ENCODE data around the gene C13orf42.
"Not testable (repeated sequence)": the region's sequence is repeated elsewhere in the genome, so short reads cannot be mapped to it uniquely, and the experiment has no call there.

Gene C13orf42

DNA sequence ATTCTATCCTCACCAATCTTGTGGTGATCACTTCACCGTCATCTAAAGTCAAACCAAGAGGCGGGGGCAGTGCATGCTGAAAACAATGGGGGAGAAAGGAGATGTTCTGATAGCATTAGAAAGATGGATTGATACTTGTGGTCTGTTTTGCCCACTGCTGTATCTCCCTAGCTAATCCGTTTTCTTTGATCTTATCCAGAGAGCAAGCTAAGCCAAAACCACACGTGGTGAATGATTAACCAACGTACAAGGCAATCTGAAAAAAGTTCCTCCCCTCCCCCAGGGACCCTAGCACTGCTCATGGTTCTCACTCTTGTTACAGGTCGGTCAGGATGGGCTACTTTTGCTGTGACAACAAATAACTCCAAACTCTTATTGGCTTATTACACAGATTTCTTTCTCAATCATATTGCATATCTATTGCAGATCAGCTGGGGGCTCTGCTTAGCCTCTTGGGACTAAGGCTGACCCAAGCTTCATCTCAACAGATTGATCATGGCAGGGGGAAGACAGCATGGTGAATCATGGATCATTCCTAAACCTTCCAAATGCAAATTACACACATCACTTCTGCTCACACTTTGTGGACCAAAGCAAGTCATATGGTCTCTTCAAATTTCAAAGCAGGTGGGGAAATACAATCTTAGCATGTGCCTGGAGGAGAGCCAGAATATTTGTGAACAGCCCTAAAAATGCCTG, 11.9 kb upstream of the C13orf42 start:
- no peaks in the 10 kb centered on the region for H3K36me3 ChIP-seq (ENCODE audit: control insufficient read depth, insufficient read depth, low read length)
- H3K27ac ChIP-seq (ENCODE audit: low read depth, low read length, severe bottlenecking), result no peak overlapping the region
- no peaks in the 10 kb centered on the region for H3K4me1 ChIP-seq (ENCODE audit: control insufficient read depth, insufficient read depth, low read length, poor library complexity, severe bottlenecking)
- peaks cover 2% of the 10 kb centered on the region for H3K9me3 ChIP-seq (ENCODE audit: control insufficient read depth, low read length)
- WGBS, 2 experiments (ENCODE audit: insufficient coverage in 2 of 2), result 76 to 93% methylated on average over 4 of the region's 6 CpGs
- H3K4me3 ChIP-seq (ENCODE audit: extremely low read depth, insufficient read depth, low read length, poor library complexity, severe bottlenecking), result no peak overlapping the region

DNA sequence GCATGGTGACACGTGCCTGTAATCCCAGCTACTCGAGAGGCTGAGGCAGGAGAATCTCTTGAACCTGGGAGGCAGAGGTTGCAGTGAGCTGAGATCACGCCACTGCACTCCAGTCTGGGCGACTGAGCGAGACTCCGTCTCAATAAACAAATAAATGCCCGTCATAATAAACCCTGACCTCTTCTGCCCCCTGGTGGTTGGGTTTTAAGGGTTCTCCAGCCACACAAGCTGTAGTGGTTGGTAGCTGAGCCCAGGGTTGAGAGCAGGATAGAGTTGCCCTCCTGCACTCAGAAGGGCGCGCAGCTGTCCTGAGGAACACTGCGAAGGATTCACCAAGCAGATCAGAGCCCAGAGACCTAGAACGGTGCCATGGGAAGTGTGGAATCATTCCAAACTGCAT, 9.8 kb upstream of the C13orf42 start:
- not testable (repeated sequence) for H3K9me3 ChIP-seq (ENCODE audit: control insufficient read depth, low read length); H3K36me3 ChIP-seq (ENCODE audit: control insufficient read depth, insufficient read depth, low read length); H3K4me1 ChIP-seq (ENCODE audit: control insufficient read depth, insufficient read depth, low read length, poor library complexity, severe bottlenecking); H3K27ac ChIP-seq (ENCODE audit: low read depth, low read length, severe bottlenecking); H3K4me3 ChIP-seq (ENCODE audit: extremely low read depth, insufficient read depth, low read length, poor library complexity, severe bottlenecking)
- 91 to 93% methylated on average over 3 to 4 of the region's 11 CpGs for WGBS, 2 experiments (ENCODE audit: insufficient coverage in 2 of 2)

DNA sequence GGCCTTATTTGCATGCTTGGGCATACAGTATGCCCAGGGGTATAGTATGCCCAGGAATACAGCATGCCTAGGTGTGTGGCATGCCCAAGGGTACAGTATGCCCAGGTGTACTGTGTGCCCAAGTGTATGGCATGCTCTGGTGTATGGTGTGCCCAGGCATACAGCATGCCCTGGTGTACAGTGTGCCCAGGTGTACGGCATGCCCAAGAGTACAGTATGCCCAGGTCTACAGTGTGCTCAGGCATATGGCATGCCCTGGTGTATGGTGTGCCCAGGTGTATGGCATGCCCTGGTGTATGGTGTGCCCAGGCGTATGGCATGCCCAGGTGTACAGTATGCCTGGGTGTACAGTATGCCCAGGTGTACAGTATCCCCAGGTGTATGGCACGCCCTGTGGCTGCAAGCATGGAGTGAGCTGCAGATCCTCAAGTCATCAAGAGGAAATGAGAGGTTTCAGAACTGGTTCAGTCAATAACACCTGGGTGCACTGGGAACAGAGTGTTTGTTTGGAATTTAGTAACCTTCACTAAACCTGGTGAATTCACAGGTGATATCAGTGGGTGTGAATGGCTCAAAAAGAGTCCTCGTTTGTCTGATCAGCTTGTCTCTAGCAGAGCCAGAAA, 7.8 kb upstream of the C13orf42 start:
- Histone ChIP-seq H3K4me1 (ENCODE audit: control insufficient read depth, insufficient read depth, low read length, poor library complexity, severe bottlenecking) (no peaks in the 10 kb centered on the region), H3K36me3 (ENCODE audit: control insufficient read depth, insufficient read depth, low read length) (no peaks in the 10 kb centered on the region), H3K4me3 (ENCODE audit: extremely low read depth, insufficient read depth, low read length, poor library complexity, severe bottlenecking) (no peak overlapping the region), H3K27ac (ENCODE audit: low read depth, low read length, severe bottlenecking) (no peak overlapping the region), H3K9me3 (ENCODE audit: control insufficient read depth, low read length) (peaks cover 3% of the 10 kb centered on the region)
- 81 to 92% methylated on average over 3 to 4 of the region's 4 CpGs for WGBS, 2 experiments (ENCODE audit: insufficient coverage in 2 of 2)

DNA sequence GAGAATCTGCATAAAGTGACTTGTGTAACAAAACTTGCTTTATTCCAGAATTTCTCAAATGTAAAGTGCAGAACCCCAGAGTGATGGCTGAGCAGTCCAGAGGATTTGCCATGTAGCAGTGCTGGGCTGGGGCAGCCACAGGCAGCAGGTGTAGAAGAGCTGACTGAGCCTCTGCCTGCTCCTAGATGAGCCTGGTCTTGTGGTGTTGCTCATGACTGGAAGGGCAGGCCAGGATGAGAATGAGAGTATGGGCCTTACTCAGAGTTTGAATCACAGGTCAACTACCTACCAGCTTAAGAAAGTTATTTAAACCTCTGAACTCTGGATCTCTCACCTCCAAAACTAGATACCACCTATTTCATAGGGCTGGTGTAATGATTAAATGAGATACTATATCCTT, 2.9 kb upstream of the C13orf42 start:
- Histone ChIP-seq H3K36me3 (ENCODE audit: control insufficient read depth, insufficient read depth, low read length) (no peaks in the 10 kb centered on the region), H3K9me3 (ENCODE audit: control insufficient read depth, low read length) (peaks cover 3% of the 10 kb centered on the region), H3K4me3 (ENCODE audit: extremely low read depth, insufficient read depth, low read length, poor library complexity, severe bottlenecking) (no peak overlapping the region), H3K4me1 (ENCODE audit: control insufficient read depth, insufficient read depth, low read length, poor library complexity, severe bottlenecking) (no peaks in the 10 kb centered on the region), H3K27ac (ENCODE audit: low read depth, low read length, severe bottlenecking) (no peak overlapping the region)

DNA sequence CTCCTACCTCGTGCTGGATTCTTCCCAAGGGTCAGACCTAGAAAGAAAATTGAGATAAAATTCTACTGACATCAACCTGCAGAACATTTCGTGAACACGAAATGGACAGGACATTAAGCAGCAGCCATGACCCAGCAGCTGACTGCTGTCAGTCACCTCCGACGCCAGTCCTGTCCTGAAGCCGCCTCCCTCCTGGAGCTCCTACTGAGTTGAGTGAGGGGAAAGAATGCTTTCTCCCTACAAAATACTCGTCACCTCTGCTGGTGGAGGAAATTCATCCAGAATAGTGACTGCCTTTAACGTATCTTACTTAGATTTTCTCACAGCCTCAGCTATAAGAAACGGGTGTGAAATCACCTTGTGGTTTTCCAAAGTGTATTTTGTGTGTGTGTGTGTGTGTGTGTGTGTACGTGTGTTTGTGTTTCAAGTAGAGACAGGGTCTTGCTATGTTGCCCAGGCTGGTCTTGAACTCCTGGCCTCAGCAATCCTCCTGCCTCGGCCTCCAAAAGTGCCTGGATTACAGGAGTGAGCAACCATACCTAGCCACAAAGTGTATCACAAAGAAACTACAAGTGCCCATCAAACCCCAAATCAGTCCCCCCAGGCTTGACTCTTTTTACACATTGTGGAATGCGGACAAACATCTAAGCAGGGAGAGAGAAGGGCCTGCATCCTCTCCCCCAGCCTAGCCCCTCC, 2.3 kb upstream of the C13orf42 start:
- no peak overlapping the region for H3K27ac ChIP-seq (ENCODE audit: low read depth, low read length, severe bottlenecking)
- no peaks in the 10 kb centered on the region for H3K36me3 ChIP-seq (ENCODE audit: control insufficient read depth, insufficient read depth, low read length)
- H3K9me3 ChIP-seq (ENCODE audit: control insufficient read depth, low read length), result peaks cover 3% of the 10 kb centered on the region
- WGBS, 2 experiments (ENCODE audit: insufficient coverage in 2 of 2), result 70 to 78% methylated on average over 4 of the region's 12 CpGs
- no peak overlapping the region for H3K4me3 ChIP-seq (ENCODE audit: extremely low read depth, insufficient read depth, low read length, poor library complexity, severe bottlenecking)
- no peaks in the 10 kb centered on the region for H3K4me1 ChIP-seq (ENCODE audit: control insufficient read depth, insufficient read depth, low read length, poor library complexity, severe bottlenecking)

DNA sequence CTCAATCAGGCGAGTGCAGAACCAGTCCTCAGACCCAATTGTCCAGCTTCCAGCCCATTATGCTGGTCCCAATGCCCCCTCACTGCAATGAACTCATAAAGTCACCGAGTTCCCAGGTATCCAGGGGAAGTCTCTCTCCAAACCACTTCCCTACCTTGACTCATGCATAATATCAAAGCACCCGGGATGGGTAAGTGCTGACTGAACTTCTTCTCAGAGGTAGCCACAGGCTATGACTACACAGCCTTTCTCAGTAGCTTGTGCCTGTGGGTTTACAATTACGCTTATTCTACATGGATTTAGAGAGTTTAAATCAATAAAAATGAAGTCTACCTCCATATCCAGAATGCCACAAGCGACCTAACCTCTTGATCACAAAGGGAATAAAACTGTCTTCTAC, 1.7 kb upstream of the C13orf42 start:
- Histone ChIP-seq H3K36me3 (ENCODE audit: control insufficient read depth, insufficient read depth, low read length) (no peaks in the 10 kb centered on the region), H3K4me3 (ENCODE audit: extremely low read depth, insufficient read depth, low read length, poor library complexity, severe bottlenecking) (no peak overlapping the region), H3K9me3 (ENCODE audit: control insufficient read depth, low read length) (peaks cover 2% of the 10 kb centered on the region), H3K27ac (ENCODE audit: low read depth, low read length, severe bottlenecking) (no peak overlapping the region), H3K4me1 (ENCODE audit: control insufficient read depth, insufficient read depth, low read length, poor library complexity, severe bottlenecking) (no peaks in the 10 kb centered on the region)
- WGBS, 2 experiments (ENCODE audit: insufficient coverage in 2 of 2), result 78 to 85% methylated on average over 3 of the region's 5 CpGs

DNA sequence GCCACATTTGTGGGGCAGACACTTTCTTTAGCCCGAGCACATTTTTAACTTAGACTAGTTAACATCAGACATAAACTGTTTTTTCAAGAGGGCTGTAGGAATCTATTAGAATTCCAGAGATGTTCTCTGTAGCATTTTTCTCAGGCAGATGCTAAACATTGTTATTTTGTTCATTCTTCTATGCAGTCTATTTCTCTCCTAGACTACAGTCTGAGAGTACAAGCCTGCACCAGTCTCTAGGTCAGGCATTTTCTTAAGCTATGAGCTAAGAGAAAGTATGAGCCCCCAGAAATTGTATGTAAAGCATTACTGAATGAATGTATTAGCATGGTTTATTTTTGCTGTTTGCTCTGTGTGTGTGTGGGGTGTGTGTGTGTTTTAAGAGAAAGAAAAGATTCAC, 923 bp upstream of the C13orf42 start:
- H3K4me3 ChIP-seq (ENCODE audit: extremely low read depth, insufficient read depth, low read length, poor library complexity, severe bottlenecking), result no peak overlapping the region
- H3K4me1 ChIP-seq (ENCODE audit: control insufficient read depth, insufficient read depth, low read length, poor library complexity, severe bottlenecking), result no peaks in the 10 kb centered on the region
- H3K9me3 ChIP-seq (ENCODE audit: control insufficient read depth, low read length), result no peaks in the 10 kb centered on the region
- H3K27ac ChIP-seq (ENCODE audit: low read depth, low read length, severe bottlenecking), result no peak overlapping the region
- no CpG with 5 or more reads among the region's 1 CpG for WGBS, 2 experiments (ENCODE audit: insufficient coverage in 2 of 2)
- no peaks in the 10 kb centered on the region for H3K36me3 ChIP-seq (ENCODE audit: control insufficient read depth, insufficient read depth, low read length)

DNA sequence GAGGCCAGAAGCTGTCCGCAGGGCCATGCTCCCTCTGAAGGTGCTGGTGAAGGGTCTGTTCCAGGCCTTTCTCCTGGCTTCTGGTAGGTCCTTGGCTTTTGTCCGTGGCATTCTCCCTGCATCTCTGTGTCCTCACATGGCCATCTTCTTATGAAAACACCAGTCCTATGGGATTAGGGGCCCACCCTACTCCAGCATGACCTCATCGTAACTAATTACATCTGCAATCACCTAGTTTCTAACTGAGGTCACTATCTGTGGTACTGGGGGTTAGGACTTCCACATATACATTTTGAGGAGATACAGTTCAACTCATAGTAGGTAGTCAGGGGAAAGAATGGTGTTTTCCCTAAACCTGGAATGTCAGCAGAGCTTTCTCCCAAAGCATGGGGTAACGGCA, 3.1 kb downstream of the C13orf42 start:
- Histone ChIP-seq H3K36me3 (ENCODE audit: control insufficient read depth, insufficient read depth, low read length) (no peaks in the 10 kb centered on the region), H3K4me3 (ENCODE audit: extremely low read depth, insufficient read depth, low read length, poor library complexity, severe bottlenecking) (no peak overlapping the region), H3K4me1 (ENCODE audit: control insufficient read depth, insufficient read depth, low read length, poor library complexity, severe bottlenecking) (no peaks in the 10 kb centered on the region), H3K27ac (ENCODE audit: low read depth, low read length, severe bottlenecking) (no peak overlapping the region), H3K9me3 (ENCODE audit: control insufficient read depth, low read length) (no peaks in the 10 kb centered on the region)
- WGBS, 2 experiments (ENCODE audit: insufficient coverage in 2 of 2), result 88 to 97% methylated on average over 3 to 4 of the region's 4 CpGs

DNA sequence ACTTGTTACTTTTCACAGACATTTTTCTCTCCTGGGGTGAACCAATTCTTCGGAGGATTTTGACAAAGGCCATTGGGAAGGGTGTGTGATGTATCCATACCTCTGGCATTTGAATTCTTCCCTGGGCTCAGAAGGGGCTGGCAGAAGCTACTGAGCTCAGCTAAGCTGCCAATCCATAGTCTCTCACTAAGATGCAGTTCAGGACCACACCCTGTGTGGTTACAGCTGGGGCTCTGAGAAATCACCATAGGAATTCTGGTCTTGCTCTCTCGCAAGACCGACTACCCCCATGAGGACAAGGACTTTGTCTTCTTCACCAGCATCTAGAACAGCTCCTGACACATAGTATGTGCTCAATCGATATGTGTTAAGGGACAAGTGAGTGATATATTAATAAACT, 6.0 kb downstream of the C13orf42 start:
- no peaks in the 10 kb centered on the region for H3K36me3 ChIP-seq (ENCODE audit: control insufficient read depth, insufficient read depth, low read length)
- no peak overlapping the region for H3K4me3 ChIP-seq (ENCODE audit: extremely low read depth, insufficient read depth, low read length, poor library complexity, severe bottlenecking)
- no peaks in the 10 kb centered on the region for H3K4me1 ChIP-seq (ENCODE audit: control insufficient read depth, insufficient read depth, low read length, poor library complexity, severe bottlenecking)
- no peaks in the 10 kb centered on the region for H3K9me3 ChIP-seq (ENCODE audit: control insufficient read depth, low read length)
- H3K27ac ChIP-seq (ENCODE audit: low read depth, low read length, severe bottlenecking), result no peak overlapping the region
- 94% methylated on average over 2 of the region's 4 CpGs; no CpG with 5 or more reads in 1 of the 2 experiments for whole genome bisulfite sequencing, 2 experiments (ENCODE audit: insufficient coverage in 2 of 2)

DNA sequence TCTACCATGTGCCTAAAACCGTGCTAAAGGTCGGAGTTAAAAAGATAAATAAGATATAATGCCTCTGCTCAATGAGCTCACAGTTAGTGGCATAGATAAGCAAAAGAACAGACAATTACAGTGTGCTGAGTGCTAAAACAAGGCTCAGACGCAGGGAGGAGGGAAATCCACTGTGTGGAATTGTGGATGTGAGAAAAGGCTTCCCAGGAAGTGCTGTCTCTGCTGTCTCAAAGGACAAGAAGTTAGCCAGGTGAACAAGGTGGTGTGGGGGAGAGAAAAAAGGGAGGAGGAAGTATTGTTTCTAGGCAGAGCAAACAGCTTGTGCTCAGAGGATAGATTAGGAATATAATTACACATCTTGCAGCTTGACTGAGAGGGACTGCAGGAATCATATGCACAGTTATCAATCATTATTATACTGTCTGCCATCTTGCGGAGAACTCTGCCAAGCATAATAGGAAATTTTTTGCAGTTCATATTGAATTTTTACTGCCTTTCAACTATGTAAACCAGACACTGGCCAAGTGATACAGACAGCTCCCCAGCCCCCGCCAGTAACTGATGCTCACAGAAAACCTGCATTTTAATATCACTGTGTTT, 9.3 kb downstream of the C13orf42 start:
- H3K27ac ChIP-seq (ENCODE audit: low read depth, low read length, severe bottlenecking), result no peak overlapping the region
- 76 to 80% methylated on average over 3 to 4 of the region's 5 CpGs for WGBS, 2 experiments (ENCODE audit: insufficient coverage in 2 of 2)
- no peak overlapping the region for H3K4me3 ChIP-seq (ENCODE audit: extremely low read depth, insufficient read depth, low read length, poor library complexity, severe bottlenecking)
- H3K9me3 ChIP-seq (ENCODE audit: control insufficient read depth, low read length), result no peaks in the 10 kb centered on the region
- H3K36me3 ChIP-seq (ENCODE audit: control insufficient read depth, insufficient read depth, low read length), result no peaks in the 10 kb centered on the region
- no peaks in the 10 kb centered on the region for H3K4me1 ChIP-seq (ENCODE audit: control insufficient read depth, insufficient read depth, low read length, poor library complexity, severe bottlenecking)
